Stimulated activated CD4-positive, alpha-beta T cell treated with anti-CD3 and anti-CD28 coated beads, Interleukin-2, amount 100 ng/mL, for 24 hours (primary cell): ENCODE data around the gene C11orf21.

ENCODE experiments used
- DNase-seq, 2 donors: peaks; one replicate each; pipeline ENCODE4 v3.0.0-alpha.2; 2020

Gene C11orf21

DNA sequence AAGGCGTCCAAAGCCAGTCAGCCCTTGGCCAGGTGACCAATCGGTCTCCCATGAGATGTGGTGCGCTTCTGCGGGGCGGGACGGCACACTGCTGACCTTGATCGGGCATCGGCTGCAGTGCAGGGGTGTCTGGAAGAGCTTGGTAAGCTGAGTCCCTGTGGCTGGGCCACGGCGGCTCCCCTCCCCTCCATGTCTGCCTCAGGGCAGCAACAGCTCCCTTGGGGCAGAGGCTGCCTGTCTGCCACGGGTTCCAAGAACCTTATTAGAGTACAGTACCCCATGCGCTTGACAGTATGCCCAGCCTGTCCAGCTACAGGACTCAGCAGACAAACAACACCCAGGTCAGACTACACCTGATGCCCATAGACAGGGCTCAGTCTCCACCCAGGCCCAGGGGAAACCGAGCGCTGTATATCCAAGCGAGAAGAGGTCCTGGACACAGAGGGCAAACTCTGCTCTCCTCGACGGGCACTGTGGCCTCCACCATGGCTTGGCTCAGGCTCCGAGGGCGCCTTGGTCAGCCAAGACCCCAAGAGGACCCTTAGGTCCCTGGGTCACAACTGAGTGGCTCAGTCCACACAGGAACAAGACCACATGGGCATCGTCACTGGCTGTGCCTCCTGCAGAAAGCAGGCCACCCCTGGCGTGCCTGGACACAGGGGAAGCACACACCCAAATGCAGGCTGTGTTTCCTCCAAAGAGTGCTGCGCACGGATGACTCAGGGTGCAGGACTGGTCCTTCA lies 19.0 kb upstream of the C11orf21 start:
- DNase-seq = no peak

DNA sequence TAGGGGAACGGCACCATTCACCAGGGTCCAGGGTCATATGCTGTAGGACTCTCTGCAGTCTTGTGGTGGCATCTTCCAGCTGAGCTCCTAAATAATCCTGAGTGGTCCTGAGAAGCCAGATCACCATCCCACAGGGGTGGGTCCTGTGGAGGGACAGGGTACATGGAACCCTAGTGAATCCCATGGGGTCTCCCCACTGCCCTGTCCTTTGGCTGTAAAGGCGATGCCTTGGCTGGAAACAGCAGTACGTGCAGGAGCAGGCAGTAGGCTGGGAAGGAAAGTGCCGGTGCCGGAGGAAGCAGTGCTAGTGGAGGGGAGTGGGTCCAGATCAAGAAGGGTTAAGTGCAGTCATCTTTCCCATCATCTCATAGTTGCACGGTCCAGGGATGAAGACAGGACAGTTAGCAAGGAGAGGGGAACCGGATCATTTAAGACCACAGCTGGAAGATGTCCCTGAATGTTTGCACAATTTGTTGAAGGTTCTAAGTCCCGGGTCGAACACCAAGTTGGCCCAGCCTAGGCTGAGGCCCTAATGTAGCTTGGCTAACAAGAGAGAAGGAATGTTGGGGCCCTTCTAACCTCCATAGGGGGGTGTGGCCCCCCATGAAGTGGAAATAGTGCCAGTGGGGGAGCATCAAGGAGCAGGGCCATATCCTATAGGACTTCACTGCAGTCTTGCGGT lies 18.2 kb upstream of the C11orf21 start:
- DNase-seq = no peak

DNA sequence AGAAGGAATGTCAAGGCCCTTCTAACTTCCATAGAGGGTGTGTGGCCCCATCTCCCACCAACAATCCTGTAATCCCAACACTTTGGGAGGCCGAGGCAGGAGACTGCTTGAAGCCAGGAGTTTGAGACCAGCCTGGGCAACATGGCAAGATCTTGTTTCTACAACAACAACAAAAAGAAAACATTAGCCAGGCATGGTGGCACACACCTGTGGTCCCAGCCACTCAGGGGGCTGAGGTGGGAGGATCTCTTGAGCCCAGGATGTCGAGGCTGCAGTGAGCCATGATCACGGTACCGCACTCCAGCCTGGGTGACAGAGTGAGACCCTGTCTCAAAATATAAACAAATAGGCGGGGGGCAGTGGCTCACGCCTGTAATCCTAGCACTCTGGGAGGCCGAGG lies 17.0 kb upstream of the C11orf21 start:
- DNase-seq = no peak

DNA sequence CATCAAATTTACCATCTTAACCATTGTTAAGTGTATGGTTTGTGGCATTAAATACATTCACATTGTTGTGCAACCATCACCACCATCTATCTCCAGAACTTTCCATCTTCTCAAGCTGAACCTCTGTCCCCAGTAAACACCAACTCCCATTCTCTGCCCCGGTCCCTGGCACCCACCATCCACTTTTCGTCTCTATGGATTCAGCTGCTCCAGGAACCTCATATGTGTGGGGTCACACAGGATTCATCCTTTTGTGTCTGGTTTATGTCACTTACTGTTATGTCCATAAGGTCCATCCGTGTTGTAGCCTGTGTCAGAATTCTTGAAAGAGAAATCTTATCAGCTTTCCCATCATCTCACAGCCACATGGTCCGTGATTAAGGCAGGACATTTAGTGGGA lies 16.4 kb upstream of the C11orf21 start:
- DNase-seq = no peak

DNA sequence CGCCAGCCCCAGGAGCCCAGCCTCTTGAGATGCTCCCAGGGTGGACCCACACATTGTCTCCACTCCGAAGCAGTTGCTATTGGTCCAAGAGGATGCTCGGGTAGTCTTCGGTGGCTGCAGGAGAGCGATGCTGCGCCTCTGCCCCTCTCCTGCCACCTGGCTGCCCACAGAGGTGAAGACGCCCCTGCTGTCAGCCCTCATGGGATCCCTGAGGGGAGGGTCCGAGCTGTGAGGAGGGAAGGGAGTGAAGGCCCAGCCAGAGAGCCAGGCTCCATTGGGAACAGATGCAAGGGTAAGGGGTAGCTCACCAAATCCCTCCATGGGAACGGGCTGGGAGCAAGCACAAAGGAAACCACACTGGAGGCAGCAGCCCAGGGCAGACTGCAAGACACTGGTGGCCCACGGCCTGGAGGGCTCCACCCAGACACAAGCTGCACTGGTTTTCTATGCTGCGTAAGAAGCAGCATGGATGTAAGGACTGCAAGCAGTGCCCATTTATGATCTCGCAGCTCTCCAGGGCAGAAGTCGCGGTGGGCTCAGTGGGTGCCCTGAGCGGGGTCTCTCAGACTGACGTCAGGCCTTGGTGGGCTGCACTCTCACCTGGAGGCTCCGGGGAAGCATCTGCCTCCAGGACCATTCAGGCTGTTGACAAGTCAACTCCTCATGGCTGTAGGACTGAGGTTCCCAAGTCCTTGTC lies 15.8 kb upstream of the C11orf21 start:
- no peak for DNase-seq

DNA sequence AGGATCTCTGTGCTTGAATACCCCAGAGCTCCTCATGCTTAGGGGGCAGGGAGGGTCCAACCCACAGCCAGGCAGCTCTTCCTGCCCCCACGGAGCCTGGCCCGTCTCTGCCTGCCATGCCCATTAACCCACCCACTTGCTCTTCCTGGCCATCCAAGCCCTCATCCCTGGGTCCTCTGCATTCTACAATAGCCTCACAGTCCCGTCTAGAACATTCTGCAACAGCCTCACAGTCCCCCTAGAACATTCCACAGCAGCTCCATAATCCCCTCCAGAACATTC lies 15.2 kb upstream of the C11orf21 start:
- no peak for DNase-seq

DNA sequence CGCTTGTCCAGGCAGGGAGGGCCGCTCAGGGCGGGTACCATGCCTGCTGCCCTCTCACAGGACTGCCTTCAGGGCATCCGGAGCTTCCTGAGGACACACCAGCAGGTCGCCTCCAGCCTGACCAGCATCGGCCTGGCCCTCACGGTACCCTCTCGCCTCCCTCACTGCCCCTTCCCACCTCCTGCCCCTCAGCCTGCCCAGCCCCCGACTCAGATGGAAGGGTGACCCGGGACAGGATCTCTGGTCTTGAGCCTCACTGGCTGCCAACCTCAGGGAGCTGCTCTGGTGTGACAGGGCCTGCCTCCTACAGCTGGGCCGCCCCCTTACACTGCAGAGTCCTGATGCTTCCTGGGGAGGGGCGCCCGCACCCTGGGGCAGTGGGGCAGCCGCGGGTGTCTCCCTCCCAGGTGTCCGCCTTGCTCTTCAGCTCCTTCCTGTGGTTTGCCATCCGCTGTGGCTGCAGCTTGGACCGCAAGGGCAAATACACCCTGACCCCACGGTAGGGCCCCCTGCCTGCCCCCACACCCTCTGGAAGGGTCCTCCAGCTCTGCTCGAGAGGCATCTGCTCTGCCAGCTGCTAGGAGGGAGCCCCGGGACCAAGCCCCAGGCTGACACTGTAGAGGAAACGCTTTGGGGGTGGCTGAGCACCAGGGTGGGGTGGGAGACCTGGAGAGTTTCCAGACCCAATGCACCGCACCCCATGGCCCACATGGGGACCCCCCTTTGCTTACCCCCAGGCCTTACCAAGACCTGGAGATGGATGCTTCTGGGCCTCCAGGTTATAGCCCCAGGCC lies 14.6 kb upstream of the C11orf21 start:
- DNase-seq = no peak

DNA sequence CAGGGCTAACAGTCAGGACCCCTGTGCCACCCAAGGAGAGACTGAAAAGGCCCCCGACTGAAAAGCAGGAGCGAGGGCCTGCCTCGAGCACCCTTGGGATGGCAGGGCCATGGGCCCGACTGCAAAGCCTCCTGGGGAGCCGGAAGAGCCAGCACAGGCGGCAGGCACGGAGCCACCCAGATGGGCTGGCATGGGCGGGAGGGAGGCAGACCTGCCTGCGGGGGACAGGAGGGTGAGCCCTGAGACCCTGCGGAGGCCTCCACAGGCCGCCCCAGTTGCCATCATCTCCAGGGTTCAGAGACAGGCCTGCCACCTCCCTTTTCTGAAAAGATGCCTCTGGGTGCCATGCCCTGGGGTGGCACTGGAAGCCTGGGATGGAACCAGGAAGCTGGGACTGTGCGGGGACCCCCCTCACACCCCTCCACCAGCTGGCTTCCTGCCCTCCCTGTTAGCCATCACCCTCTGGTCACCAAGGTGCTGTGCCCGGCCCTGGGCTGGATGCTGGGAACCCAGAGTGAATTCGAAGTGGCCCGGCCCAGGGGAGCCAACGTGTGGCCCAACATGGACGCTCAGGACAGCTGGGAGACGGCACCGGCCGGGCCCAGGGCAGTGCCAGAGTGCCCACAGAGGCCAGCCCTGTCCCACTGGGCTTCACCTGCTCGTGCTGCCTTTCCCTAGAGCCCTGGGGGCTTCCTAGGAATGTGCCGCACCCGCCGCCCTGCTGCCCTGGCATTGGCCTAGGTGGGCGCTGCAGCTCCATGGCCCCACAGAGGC lies 13.9 kb upstream of the C11orf21 start:
- DNase-seq = no peak

DNA sequence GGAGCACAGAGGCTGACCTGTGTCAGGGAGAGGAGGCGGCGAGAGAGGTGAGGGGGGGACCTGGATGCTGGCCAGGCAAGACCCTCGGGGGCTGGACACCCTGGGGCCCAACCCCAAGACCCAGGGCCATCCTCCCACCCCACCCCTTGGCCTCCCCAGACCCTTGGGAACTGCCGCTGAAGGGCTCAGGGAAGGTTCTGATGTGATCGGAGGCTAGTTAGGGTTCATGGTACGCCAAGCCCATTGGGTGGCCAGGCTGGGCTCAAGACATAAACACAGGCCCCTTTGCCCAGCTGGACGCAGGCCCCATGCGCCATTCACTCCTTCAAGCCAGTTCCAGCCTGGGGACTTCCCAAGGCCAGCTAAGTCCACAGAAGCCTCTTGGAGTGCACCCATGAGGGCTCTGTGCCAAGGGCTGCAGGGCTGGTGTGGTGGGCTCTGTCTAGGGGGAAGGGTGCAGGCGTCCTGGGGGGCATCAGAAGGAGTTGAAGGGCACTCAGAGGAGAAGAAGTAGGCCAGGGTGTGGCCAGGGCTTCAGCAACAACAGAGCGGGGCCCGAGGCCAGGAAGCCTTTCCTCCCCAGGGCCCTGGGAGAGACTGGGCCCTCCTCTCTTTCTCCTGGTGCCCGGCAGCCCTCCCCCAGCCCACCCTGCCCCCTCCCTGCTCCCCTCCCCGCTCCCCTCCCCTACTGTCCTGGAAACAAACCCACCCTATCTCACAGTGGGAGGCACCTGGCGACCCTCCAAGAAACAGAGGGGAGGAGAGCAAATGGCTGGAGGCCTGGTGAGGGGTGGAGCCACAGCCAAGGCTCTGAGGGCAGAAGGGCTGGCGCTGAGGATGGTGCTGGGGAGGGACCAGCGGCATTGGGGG lies 13.0 kb upstream of the C11orf21 start:
- no peak for DNase-seq

DNA sequence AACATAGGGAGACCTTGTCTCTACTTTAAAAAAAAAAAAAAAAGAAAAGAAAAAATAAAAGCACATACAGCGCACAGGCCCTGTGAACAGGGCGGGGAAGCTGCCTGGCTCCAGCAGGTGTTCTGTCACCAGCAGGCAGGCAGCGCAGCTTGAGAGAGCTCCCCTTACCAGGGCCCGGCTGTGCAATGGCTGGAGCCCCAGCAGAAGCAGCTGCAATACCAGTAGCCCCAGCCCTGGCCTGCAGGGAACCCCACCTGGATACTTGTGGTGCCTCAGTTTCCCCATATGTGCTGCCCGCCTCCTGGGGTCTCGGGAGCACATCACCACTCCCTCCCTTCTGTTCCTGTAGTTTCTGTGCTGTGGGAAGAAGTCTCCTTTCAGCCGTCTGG lies 12.4 kb upstream of the C11orf21 start:
- no peak for DNase-seq

DNA sequence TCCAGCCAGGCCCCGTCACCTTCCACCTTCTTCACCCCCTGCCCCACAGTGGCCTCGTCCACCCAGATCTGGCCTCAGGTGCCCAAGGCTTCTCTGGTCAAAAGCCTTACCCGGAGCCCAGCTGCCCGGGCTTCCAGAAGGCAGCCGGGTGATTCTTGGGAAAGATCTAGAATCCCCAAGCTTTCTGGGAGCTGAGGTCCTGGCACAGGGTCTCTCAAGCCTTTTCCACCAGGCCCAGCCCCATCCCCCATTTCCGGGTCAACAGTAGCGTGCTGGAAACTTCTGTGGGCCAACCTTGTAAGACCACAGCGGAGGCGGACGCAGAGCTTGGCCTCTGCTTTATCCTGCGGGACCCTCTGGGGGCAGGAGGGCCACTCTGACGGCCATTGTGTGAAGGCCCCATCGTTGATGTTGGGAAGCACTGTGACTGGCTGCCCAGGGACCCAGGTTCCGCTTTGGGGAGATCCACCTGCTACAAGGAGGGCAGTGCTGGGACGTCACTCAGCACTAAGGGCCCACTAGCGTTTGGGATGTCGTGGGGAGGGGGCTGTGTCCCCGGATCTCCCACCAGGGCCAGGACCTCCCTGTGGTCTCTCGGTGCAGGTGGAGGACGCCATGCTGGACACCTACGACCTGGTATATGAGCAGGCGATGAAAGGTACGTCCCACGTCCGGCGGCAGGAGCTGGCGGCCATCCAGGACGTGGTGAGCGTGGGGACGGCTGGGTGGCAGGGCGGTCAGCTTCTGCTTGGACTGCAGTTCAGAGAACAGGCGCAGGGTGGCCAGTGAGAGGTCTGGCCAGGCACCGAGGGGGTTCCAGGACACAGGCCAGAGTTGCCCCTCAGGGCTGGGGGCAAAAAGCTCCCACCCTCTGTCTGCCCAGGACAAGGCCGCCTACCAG lies 11.6 kb upstream of the C11orf21 start:
- no peak for DNase-seq

DNA sequence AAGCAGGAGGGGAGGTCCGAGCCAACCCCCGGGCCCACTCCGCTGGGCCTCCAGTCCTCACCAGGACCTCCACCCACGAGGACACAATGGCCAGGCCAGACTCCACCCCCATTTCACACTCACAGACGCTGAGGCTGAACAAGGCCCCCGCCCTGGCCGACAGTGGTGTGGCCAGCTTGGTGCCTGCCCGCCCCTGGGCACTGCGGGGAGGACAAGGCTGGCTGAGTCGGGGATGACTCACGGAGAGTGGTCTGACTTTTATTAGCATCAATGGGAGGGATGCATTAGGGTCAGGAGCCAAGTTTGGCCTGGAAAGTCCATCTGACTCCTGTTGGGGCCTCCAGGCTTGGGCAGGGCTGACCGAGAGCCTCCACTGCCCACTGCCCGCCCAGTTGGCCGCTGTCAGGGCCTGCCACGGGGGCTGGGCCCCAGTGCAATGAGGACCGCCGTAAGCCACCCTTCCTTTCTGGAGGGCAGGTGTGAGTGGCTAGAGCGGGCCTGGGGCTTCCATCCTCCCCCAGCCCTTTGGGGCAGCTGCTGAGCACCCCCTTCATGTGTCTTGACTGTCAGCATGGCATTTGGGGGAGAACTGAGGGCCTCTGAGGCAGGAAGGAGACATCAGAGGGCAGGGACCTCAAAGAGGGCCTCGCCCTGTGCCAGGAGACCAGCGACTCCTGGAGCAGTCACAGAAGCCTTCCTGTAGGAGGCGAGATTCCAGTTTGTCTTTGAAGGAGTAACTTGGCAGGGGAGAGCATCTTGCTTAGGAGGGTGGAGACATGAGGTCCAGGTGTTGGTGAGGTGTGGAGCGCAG lies 10.7 kb upstream of the C11orf21 start:
- DNase-seq = no peak

DNA sequence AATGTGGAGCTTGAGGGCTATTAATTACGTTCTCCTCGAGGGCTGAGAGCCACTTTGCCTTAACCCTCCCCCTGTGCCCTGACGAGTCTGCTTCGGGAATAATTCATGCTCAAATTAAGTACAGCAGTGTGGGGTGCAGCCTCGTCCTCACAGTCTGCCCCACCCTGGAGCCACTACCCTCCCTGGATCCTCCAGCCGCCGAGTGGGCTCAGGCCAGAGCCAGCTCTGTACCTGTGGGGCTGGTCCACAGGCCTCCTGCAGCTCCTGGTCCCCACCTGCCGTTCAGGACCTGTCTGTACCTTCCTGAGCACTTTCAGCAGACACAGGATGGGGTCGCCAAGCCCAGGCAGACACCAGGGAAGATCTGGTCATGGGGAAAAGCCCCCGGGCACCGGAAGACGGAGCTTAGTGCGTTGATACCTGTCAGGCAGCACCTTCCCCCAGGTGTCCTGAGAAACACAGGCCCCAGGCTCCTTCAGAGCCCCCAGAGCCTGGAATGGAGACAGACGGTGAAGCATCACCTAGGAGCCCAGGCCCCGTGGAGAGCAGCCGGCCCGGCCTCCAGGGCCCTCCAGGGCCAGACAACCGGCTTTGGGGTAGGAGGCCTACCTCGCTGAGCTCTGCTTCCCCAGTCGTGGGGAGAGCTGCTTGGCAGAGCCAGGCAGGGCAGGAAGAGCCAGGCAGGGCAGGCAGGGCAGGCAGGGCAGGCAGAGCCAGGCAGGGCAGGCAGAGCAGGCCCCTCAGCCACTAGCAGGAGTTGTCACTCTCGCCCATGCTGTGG lies 9.8 kb upstream of the C11orf21 start:
- DNase-seq = no peak

DNA sequence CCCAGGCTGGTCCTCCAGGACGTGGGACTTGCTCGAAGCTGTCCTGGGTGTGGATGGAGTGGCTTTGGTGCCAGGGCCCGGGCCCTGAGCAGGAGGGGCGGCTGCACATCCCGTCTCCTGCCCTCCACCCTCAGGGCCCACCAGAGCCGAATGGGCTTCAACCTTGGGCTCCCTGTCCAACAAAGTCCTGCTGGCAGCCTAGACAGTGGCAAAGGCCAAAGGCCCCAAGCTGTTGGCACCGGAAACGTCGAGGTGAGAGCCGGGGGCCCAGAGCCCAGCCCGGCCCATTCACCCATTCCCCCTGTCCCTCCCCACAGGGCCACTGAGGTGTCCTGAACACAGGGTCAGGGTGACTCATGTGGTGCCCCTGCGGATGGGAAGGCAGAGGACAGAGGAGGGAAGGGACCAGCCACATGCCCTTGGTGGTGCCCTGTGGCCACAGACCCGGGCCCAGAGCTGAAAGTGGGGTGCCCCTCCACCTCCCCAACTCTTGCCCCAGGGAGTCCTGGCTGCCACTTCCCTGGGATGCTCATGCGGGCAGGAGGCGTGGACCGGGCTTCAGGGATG lies 9.2 kb upstream of the C11orf21 start:
- DNase-seq = no peak

DNA sequence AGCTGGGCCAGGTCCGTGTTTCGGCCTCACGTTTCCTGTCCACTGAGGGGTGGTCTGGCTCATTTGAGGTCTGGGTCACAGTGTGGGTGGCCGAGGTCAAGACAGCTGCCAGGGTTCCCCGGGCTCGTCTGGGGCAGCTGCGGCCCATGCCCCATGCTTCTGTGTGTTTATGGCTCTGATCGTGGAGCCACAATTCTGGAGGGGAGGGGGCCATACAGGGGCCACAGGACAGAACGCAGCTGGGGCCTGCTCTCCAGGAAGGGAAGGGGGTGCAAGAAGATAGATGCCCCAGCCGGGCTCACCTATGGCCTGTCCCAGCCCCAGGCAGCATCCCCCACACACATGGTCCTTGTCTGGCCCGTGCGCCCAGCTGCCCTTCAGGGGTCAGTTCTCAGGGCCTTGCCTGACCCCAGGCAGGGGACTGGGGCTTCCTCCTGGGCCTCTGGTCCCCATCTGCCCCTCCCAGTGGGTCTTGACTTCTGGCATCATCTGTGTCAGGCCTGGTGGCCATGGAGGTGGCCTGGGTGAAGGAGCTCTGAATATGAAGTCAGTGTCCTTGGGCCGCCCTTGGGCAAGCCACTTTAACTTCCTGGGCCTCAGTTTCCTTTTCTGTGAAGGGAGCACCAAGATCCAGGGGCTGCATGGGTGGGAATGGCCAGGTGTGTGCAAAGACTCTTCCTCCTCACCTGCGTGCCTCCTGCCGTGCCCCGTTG lies 8.5 kb upstream of the C11orf21 start:
- no peak for DNase-seq

DNA sequence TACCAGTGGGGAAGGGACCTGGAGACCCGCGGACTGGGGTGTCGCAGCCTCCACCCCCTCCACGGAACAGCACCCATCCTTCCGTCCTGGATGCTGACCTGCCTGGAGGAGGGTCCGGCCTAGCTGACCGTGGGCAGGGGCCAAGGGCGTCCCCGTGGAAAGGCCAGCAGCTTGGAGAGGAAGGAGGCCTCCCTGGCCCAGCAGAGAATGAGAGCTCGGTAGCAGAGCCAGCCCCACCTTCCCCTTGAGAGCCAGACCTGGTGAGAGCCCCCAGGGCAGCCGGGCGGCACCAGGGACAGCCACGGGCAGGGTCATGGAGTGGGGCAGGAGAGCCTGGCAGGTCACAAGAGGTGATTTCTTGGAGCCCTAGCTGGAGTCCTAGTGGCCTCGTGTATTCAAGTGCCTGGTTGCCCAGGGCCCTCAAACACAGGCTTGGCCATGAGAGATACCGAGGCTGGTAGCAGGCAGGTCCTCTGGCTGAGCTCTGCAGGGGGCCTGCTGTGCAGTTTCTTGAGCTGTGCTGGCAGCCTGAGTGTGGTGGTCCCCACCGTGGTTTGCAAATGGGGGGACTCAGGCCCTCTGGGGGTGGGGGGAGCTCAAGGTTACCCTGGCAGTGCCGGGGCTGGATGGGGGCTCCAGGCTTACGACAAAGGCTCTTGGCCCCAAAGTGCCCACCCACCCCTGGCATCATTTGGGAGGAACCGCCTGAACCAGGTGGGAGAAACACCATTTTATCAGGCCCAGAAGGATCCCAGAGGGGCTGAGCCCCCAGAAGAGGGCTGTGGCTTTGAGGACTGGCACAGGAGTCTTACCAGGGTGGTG lies 7.7 kb upstream of the C11orf21 start:
- no peak for DNase-seq

DNA sequence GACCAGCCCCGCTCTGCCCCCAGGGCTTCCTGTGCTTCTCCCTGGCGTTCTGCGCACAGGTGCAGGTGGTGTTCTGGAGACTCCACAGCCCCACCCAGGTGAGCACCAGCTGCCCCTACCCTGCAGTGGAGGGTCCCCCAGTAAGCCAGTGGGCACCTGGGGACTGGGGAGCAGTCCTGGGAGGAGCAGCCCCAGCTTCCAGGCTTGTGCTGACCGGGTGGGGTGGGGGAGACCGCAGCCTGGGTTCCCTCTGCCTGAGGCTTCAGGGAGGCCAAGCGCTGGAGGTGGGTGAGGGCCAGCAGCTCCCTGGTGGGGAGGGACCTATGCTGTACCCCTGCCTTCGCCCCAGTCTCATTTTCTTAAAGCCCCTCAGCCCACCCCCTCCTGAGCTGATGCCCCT lies 7.0 kb upstream of the C11orf21 start:
- DNase-seq = no peak
